ENCODE measurements around the gene LAMP1. TPM values are rescaled to one million over a fixed set of nuclear protein-coding genes. Genes with fewer than 3 reads are reported as not detected.

LAMP1 gene
- total RNA-seq, 1 donor from 2014 or later = 77.2 TPM

- Histone ChIP-seq H3K9me3 (ENCODE audit: control insufficient read depth in 3 of 3, low read length in 3 of 3) (no peaks in the 10 kb centered on the region), H3K4me1 (ENCODE audit: control insufficient read depth in 3 of 3, insufficient read depth in 3 of 3, low read length in 3 of 3) (peaks cover 0 to 4% (median 2%) of the 10 kb centered on the region in 3 donors)
Measured at GRCh38 chr13:113273321-113273720, 23.7 kb upstream of the LAMP1 start.

GRCh38 chr13:113273851-113274590, 23.0 kb upstream of the LAMP1 start:
- no peaks in the 10 kb centered on the region for H3K9me3 ChIP-seq (ENCODE audit: control insufficient read depth in 3 of 3, low read length in 3 of 3)
- no peaks in the 10 kb centered on the region for H3K27me3 ChIP-seq (ENCODE audit: control insufficient read depth in 3 of 3, insufficient read depth in 3 of 3, low read length in 3 of 3)
- no peaks in the 10 kb centered on the region for H3K36me3 ChIP-seq (ENCODE audit: control insufficient read depth in 3 of 3, insufficient read depth in 3 of 3, low read length in 3 of 3)
- no peak overlapping the region for H3K4me3 ChIP-seq (ENCODE audit: low read length in 3 of 3)
- H3K4me1 ChIP-seq (ENCODE audit: control insufficient read depth in 3 of 3, insufficient read depth in 3 of 3, low read length in 3 of 3) = peaks cover 0 to 4% (median 2%) of the 10 kb centered on the region in 3 donors
- no peak overlapping the region for H3K27ac ChIP-seq (ENCODE audit: low read depth, low read length)
- H3K9ac ChIP-seq (ENCODE audit: low read depth in 1 of 3, low read length in 3 of 3) = no peak overlapping the region

More at GRCh38 chr13:113273321-113273720, 23.7 kb upstream of the LAMP1 start:
- Histone ChIP-seq H3K4me3 (ENCODE audit: low read length in 3 of 3) (no peak overlapping the region), H3K27ac (ENCODE audit: low read depth, low read length) (no peak overlapping the region), H3K27me3 (ENCODE audit: control insufficient read depth in 3 of 3, insufficient read depth in 3 of 3, low read length in 3 of 3) (no peaks in the 10 kb centered on the region), H3K9ac (ENCODE audit: low read depth in 1 of 3, low read length in 3 of 3) (no peak overlapping the region), H3K36me3 (ENCODE audit: control insufficient read depth in 3 of 3, insufficient read depth in 3 of 3, low read length in 3 of 3) (no peaks in the 10 kb centered on the region)

- Histone ChIP-seq H3K36me3 (ENCODE audit: control insufficient read depth in 3 of 3, insufficient read depth in 3 of 3, low read length in 3 of 3) (no peaks in the 10 kb centered on the region), H3K9me3 (ENCODE audit: control insufficient read depth in 3 of 3, low read length in 3 of 3) (no peaks in the 10 kb centered on the region), H3K27ac (ENCODE audit: low read depth, low read length) (no peak overlapping the region), H3K9ac (ENCODE audit: low read depth in 1 of 3, low read length in 3 of 3) (no peak overlapping the region), H3K4me3 (ENCODE audit: low read length in 3 of 3) (no peak overlapping the region), H3K4me1 (ENCODE audit: control insufficient read depth in 3 of 3, insufficient read depth in 3 of 3, low read length in 3 of 3) (peaks cover 0 to 4% (median 2%) of the 10 kb centered on the region in 3 donors), H3K27me3 (ENCODE audit: control insufficient read depth in 3 of 3, insufficient read depth in 3 of 3, low read length in 3 of 3) (no peaks in the 10 kb centered on the region)
Measured at GRCh38 chr13:113274721-113275120, 22.3 kb upstream of the LAMP1 start.

- Histone ChIP-seq H3K9ac (ENCODE audit: low read depth in 1 of 3, low read length in 3 of 3) (no peak overlapping the region), H3K9me3 (ENCODE audit: control insufficient read depth in 3 of 3, low read length in 3 of 3) (no peaks in the 10 kb centered on the region), H3K27me3 (ENCODE audit: control insufficient read depth in 3 of 3, insufficient read depth in 3 of 3, low read length in 3 of 3) (no peaks in the 10 kb centered on the region), H3K27ac (ENCODE audit: low read depth, low read length) (no peak overlapping the region), H3K36me3 (ENCODE audit: control insufficient read depth in 3 of 3, insufficient read depth in 3 of 3, low read length in 3 of 3) (no peaks in the 10 kb centered on the region), H3K4me3 (ENCODE audit: low read length in 3 of 3) (no peak overlapping the region), H3K4me1 (ENCODE audit: control insufficient read depth in 3 of 3, insufficient read depth in 3 of 3, low read length in 3 of 3) (peaks cover 0 to 4% (median 2%) of the 10 kb centered on the region in 3 donors)
Measured at GRCh38 chr13:113275387-113275786, 21.7 kb upstream of the LAMP1 start.

GRCh38 chr13:113280126-113280525, 16.9 kb upstream of the LAMP1 start:
- Histone ChIP-seq H3K27me3 (ENCODE audit: control insufficient read depth in 3 of 3, insufficient read depth in 3 of 3, low read length in 3 of 3) (no peaks in the 10 kb centered on the region), H3K4me1 (ENCODE audit: control insufficient read depth in 3 of 3, insufficient read depth in 3 of 3, low read length in 3 of 3) (peaks cover 0 to 4% (median 2%) of the 10 kb centered on the region in 3 donors), H3K36me3 (ENCODE audit: control insufficient read depth in 3 of 3, insufficient read depth in 3 of 3, low read length in 3 of 3) (no peaks in the 10 kb centered on the region), H3K9ac (ENCODE audit: low read depth in 1 of 3, low read length in 3 of 3) (no peak overlapping the region), H3K27ac (ENCODE audit: low read depth, low read length) (no peak overlapping the region), H3K9me3 (ENCODE audit: control insufficient read depth in 3 of 3, low read length in 3 of 3) (no peaks in the 10 kb centered on the region), H3K4me3 (ENCODE audit: low read length in 3 of 3) (no peak overlapping the region)

GRCh38 chr13:113283904-113284303, 13.1 kb upstream of the LAMP1 start:
- Histone ChIP-seq H3K9me3 (ENCODE audit: control insufficient read depth in 3 of 3, low read length in 3 of 3) (no peaks in the 10 kb centered on the region), H3K4me3 (ENCODE audit: low read length in 3 of 3) (no peak overlapping the region), H3K27ac (ENCODE audit: low read depth, low read length) (no peak overlapping the region), H3K9ac (ENCODE audit: low read depth in 1 of 3, low read length in 3 of 3) (no peak overlapping the region), H3K4me1 (ENCODE audit: control insufficient read depth in 3 of 3, insufficient read depth in 3 of 3, low read length in 3 of 3) (peaks cover 0 to 2% (median 0%) of the 10 kb centered on the region in 3 donors), H3K27me3 (ENCODE audit: control insufficient read depth in 3 of 3, insufficient read depth in 3 of 3, low read length in 3 of 3) (no peaks in the 10 kb centered on the region), H3K36me3 (ENCODE audit: control insufficient read depth in 3 of 3, insufficient read depth in 3 of 3, low read length in 3 of 3) (no peaks in the 10 kb centered on the region)

- Histone ChIP-seq H3K9me3 (ENCODE audit: control insufficient read depth in 3 of 3, low read length in 3 of 3) (no peaks in the 10 kb centered on the region), H3K27me3 (ENCODE audit: control insufficient read depth in 3 of 3, insufficient read depth in 3 of 3, low read length in 3 of 3) (no peaks in the 10 kb centered on the region), H3K9ac (ENCODE audit: low read depth in 1 of 3, low read length in 3 of 3) (no peak overlapping the region), H3K27ac (ENCODE audit: low read depth, low read length) (no peak overlapping the region), H3K4me3 (ENCODE audit: low read length in 3 of 3) (no peak overlapping the region), H3K36me3 (ENCODE audit: control insufficient read depth in 3 of 3, insufficient read depth in 3 of 3, low read length in 3 of 3) (no peaks in the 10 kb centered on the region), H3K4me1 (ENCODE audit: control insufficient read depth in 3 of 3, insufficient read depth in 3 of 3, low read length in 3 of 3) (peaks cover 7 to 25% (median 11%) of the 10 kb centered on the region in 3 donors)
Measured at GRCh38 chr13:113288880-113289279, 8.2 kb upstream of the LAMP1 start.

- Histone ChIP-seq H3K9me3 (ENCODE audit: control insufficient read depth in 3 of 3, low read length in 3 of 3) (no peaks in the 10 kb centered on the region), H3K27me3 (ENCODE audit: control insufficient read depth in 3 of 3, insufficient read depth in 3 of 3, low read length in 3 of 3) (no peaks in the 10 kb centered on the region), H3K36me3 (ENCODE audit: control insufficient read depth in 3 of 3, insufficient read depth in 3 of 3, low read length in 3 of 3) (no peaks in the 10 kb centered on the region), H3K9ac (ENCODE audit: low read depth in 1 of 3, low read length in 3 of 3) (peak overlapping the region in 2 of 3 donors; percentile 9 to 78), H3K27ac (ENCODE audit: low read depth, low read length) (peak overlapping the region; percentile 88), H3K4me1 (ENCODE audit: control insufficient read depth in 3 of 3, insufficient read depth in 3 of 3, low read length in 3 of 3) (peaks cover 11 to 33% (median 17%) of the 10 kb centered on the region in 3 donors), H3K4me3 (ENCODE audit: low read length in 3 of 3) (no peak overlapping the region)
Measured at GRCh38 chr13:113291129-113291528, 5.9 kb upstream of the LAMP1 start.

GRCh38 chr13:113292021-113292862, 4.8 kb upstream of the LAMP1 start:
- H3K4me1 ChIP-seq (ENCODE audit: control insufficient read depth in 3 of 3, insufficient read depth in 3 of 3, low read length in 3 of 3) = peaks cover 14 to 39% (median 21%) of the 10 kb centered on the region in 3 donors
- H3K27ac ChIP-seq (ENCODE audit: low read depth, low read length) = peak overlapping the region; percentile 88
- H3K36me3 ChIP-seq (ENCODE audit: control insufficient read depth in 3 of 3, insufficient read depth in 3 of 3, low read length in 3 of 3) = no peaks in the 10 kb centered on the region
- peak overlapping the region; percentile 71 to 73 (median 72) for H3K4me3 ChIP-seq (ENCODE audit: low read length in 3 of 3)
- H3K27me3 ChIP-seq (ENCODE audit: control insufficient read depth in 3 of 3, insufficient read depth in 3 of 3, low read length in 3 of 3) = no peaks in the 10 kb centered on the region
- H3K9me3 ChIP-seq (ENCODE audit: control insufficient read depth in 3 of 3, low read length in 3 of 3) = no peaks in the 10 kb centered on the region
- peak overlapping the region; percentile 78 to 89 (median 79) for H3K9ac ChIP-seq (ENCODE audit: low read depth in 1 of 3, low read length in 3 of 3)

GRCh38 chr13:113293686-113294085, 3.4 kb upstream of the LAMP1 start:
- Histone ChIP-seq H3K36me3 (ENCODE audit: control insufficient read depth in 3 of 3, insufficient read depth in 3 of 3, low read length in 3 of 3) (no peaks in the 10 kb centered on the region), H3K4me1 (ENCODE audit: control insufficient read depth in 3 of 3, insufficient read depth in 3 of 3, low read length in 3 of 3) (peaks cover 18 to 48% (median 31%) of the 10 kb centered on the region in 3 donors), H3K27ac (ENCODE audit: low read depth, low read length) (no peak overlapping the region), H3K27me3 (ENCODE audit: control insufficient read depth in 3 of 3, insufficient read depth in 3 of 3, low read length in 3 of 3) (no peaks in the 10 kb centered on the region), H3K9ac (ENCODE audit: low read depth in 1 of 3, low read length in 3 of 3) (no peak overlapping the region), H3K9me3 (ENCODE audit: control insufficient read depth in 3 of 3, low read length in 3 of 3) (no peaks in the 10 kb centered on the region), H3K4me3 (ENCODE audit: low read length in 3 of 3) (no peak overlapping the region)
